ENCODE results near the gene TBC1D3B. TPM values are rescaled to one million over a fixed set of nuclear protein-coding genes. Genes with fewer than 3 reads are reported as not detected.

TBC1D3B gene
- total RNA-seq, 2 donors from 2014 or later = not detected

GRCh38 chr17:36136439-36136838 lies 40.0 kb downstream of the TBC1D3B start:
- no peaks in the 10 kb centered on the region for H3K4me1 ChIP-seq
- no peak overlapping the region for H3K4me3 ChIP-seq
- whole genome bisulfite sequencing, 2 donors = 72 to 86% methylated on average over 1 of the region's 1 CpG
- ATAC-seq = no peak
- H3K27ac ChIP-seq = no peak overlapping the region
- intact Hi-C loops (cut with DNase I) = no loop called here
- no peaks in the 10 kb centered on the region for H3K36me3 ChIP-seq (replicated peaks in 1 of 2; ENCODE audit: insufficient read depth in 1 of 2, low read depth in 2 of 2)
- H3K9me3 ChIP-seq = no peaks in the 10 kb centered on the region
- TF ChIP-seq CTCF (IDR thresholded peaks at IDR 0.05) (no peak), POLR2A (IDR thresholded peaks at IDR 0.05) (no peak)
- DNase-seq = no peak
- no peaks in the 10 kb centered on the region for H3K27me3 ChIP-seq

DNA sequence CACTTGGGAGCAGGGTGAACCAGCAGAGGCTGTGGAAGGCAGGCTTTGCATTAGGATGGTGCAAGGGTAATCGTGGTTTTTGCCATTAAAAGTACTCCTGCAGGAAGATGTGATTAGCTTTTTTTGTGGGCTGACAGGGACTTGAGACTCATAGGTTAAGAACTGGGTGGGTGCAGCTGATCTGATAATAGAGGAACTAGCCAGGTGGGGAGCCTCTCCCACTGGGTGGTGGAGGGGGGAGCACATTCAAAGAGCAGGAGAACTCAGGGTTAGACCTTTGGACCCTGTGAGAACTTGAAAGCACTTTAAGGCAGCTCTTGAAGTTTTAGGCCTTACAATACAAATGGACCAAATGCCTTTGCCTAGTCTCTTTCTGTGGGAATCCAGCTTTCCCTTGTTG lies 40.4 kb downstream of the TBC1D3B start:
- Histone ChIP-seq H3K27me3 (no peaks in the 10 kb centered on the region), H3K9me3 (no peaks in the 10 kb centered on the region), H3K27ac (no peak overlapping the region), H3K36me3 (replicated peaks in 1 of 2; ENCODE audit: insufficient read depth in 1 of 2, low read depth in 2 of 2) (no peaks in the 10 kb centered on the region), H3K4me3 (no peak overlapping the region), H3K4me1 (no peaks in the 10 kb centered on the region)
- WGBS, 2 donors = 58 to 75% methylated on average over 1 of the region's 1 CpG
- intact Hi-C loops (cut with DNase I) = no loop called here
- DNase-seq (no peak), ATAC-seq (no peak)
- no peak for TF ChIP-seq POLR2A (IDR thresholded peaks at IDR 0.05)
- TF ChIP-seq CTCF (IDR thresholded peaks at IDR 0.05) = no peak

DNA sequence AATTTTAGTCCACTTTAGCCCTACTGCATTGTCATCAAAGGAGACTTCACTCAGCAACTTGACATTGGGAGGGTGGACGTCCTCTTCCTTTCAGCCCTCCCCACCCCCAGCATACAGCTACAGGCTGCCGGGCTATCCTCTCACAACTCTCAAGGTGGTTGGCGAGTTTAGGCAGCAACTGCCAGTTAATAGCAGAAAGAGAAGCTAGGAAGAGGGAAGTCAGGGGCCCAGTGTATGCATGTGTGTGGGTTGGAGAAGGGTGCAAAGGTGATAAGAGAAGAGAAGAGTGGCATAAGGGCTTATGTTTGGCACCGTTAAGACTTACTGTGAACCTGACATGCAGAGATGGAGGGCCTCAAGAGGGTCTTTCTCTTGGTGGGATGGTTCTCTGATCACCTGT lies 41.0 kb downstream of the TBC1D3B start:
- no peaks in the 10 kb centered on the region for H3K27me3 ChIP-seq
- DNase-seq (no peak), ATAC-seq (no peak)
- no peak for TF ChIP-seq POLR2A (IDR thresholded peaks at IDR 0.05)
- H3K27ac ChIP-seq = no peak overlapping the region
- no peaks in the 10 kb centered on the region for H3K9me3 ChIP-seq
- WGBS, 2 donors = 79 to 85% methylated on average over 4 of the region's 4 CpGs
- intact Hi-C loops (cut with DNase I) = no loop called here
- H3K4me1 ChIP-seq = no peaks in the 10 kb centered on the region
- H3K36me3 ChIP-seq (replicated peaks in 1 of 2; ENCODE audit: insufficient read depth in 1 of 2, low read depth in 2 of 2) = no peaks in the 10 kb centered on the region
- H3K4me3 ChIP-seq = no peak overlapping the region

DNA sequence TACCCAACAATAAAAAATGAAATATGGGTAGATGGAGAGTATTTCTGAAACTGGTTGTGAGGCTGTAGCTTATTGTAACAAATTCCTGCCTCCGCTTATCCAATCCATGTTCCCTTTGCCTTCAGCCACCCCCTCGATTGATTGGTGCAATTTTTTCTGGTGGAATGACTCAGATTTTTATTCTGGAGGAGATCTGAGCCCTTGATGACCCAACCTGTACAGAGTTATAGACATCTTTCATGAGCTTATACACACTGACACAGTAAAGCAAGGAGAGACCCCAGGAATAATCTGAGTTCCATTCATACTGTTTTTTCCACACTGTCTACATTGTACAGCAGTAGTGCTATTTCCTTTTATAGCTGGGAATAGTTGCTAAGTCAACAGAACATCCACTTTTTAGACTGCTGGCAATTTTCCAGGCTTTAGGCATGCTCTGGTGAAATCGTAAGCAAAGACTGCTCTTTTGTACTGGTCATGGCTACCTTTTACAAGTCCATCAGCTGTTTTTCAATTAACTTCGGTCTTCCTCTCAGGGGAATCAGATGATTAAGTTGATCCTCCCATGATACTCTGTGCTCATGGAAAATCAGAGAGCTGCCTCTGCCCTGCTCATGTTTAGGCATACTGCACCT lies 42.7 kb downstream of the TBC1D3B start:
- Histone ChIP-seq H3K4me1 (no peaks in the 10 kb centered on the region), H3K36me3 (replicated peaks in 1 of 2; ENCODE audit: insufficient read depth in 1 of 2, low read depth in 2 of 2) (no peaks in the 10 kb centered on the region), H3K27ac (no peak overlapping the region), H3K4me3 (no peak overlapping the region), H3K9me3 (no peaks in the 10 kb centered on the region), H3K27me3 (no peaks in the 10 kb centered on the region)
- DNase-seq = peak in 1 of 4 donors; percentile 53
- ATAC-seq = no peak
- TF ChIP-seq POLR2A (IDR thresholded peaks at IDR 0.05) (no peak), CTCF (IDR thresholded peaks at IDR 0.05) (no peak)
- intact Hi-C loops (cut with DNase I) = no loop called here
- 34 to 44% methylated on average over 4 of the region's 4 CpGs for whole genome bisulfite sequencing, 2 donors

GRCh38 chr17:36132421-36132831 lies 44.0 kb downstream of the TBC1D3B start:
- H3K36me3 ChIP-seq (replicated peaks in 1 of 2; ENCODE audit: insufficient read depth in 1 of 2, low read depth in 2 of 2) = no peaks in the 10 kb centered on the region
- H3K27ac ChIP-seq = no peak overlapping the region
- ATAC-seq = no peak
- 64 to 74% methylated on average over 2 of the region's 2 CpGs for WGBS, 2 donors
- H3K4me3 ChIP-seq = no peak overlapping the region
- H3K4me1 ChIP-seq = no peaks in the 10 kb centered on the region
- H3K27me3 ChIP-seq = no peaks in the 10 kb centered on the region
- intact Hi-C loops (cut with DNase I) = no loop called here
- H3K9me3 ChIP-seq = no peaks in the 10 kb centered on the region
- no peak for DNase-seq
- no peak for TF ChIP-seq POLR2A (IDR thresholded peaks at IDR 0.05)
- no peak for TF ChIP-seq CTCF (IDR thresholded peaks at IDR 0.05)

All from body of pancreas (tissue), 4 donors.